Ovary (tissue), 3 donors: ENCODE measurements around the gene HECTD4.

Source experiments
- CTCF ChIP-seq, 3 donors: fragments of 450-650 bp in 2 of 3; fragments of 200-600 bp in 1 of 3; IDR thresholded peaks; one replicate each; pipeline versions ENCODE4 v1.5.1 to v1.8.0; 2016 to 2022; ENCODE audit warnings: antibody characterized with exemption in 3 of 3, mild to moderate bottlenecking in 1 of 3
- EP300 ChIP-seq: sonication (generic); formaldehyde crosslinking; IDR thresholded peaks from one replicate; pipeline ENCODE4 v1.6.1; 2017; ENCODE audit warnings: antibody characterized with exemption
- POLR2A ChIP-seq: fragments of 450-650 bp; IDR thresholded peaks from one replicate; pipeline ENCODE4 v1.6.1; 2017; ENCODE audit warnings: antibody characterized with exemption, mild to moderate bottlenecking, moderate library complexity
- donor health status: DM: no; HTN: no; CAD: no.

- TF ChIP-seq EP300 (no peak), CTCF (IDR thresholded peaks at IDR 0.05) (no peak), POLR2A (no peak)
Measured at GRCh38 chr12:112159146-112159541, 223.1 kb downstream of the HECTD4 start.
